NCI-H1105 (cell line): ENCODE data around the gene ITGBL1.

Source experiments
- DNase-seq: peaks from one replicate; lab custom pipeline; 2025; lab: John Stamatoyannopoulos, UW

The ITGBL1 gene

GRCh38 chr13:101452519-101453485 lies at the start of gene ITGBL1:
ITGBL1 (plus strand) TSS chr13:101452675; CDS start chr13:101452834, 159 bp downstream.
- no peak for DNase-seq

- no peak for DNase-seq
Measured at GRCh38 chr13:101406791-101407190, 45.7 kb upstream of the ITGBL1 start.

- no peak for DNase-seq
Measured at GRCh38 chr13:101408154-101408553, 44.3 kb upstream of the ITGBL1 start.

GRCh38 chr13:101408992-101409656 lies 43.4 kb upstream of the ITGBL1 start:
- DNase-seq = no peak

- no peak for DNase-seq
Measured at GRCh38 chr13:101412076-101412475, 40.4 kb upstream of the ITGBL1 start.

- DNase-seq = no peak
Measured at GRCh38 chr13:101415358-101416174, 36.9 kb upstream of the ITGBL1 start.

GRCh38 chr13:101416181-101417042 lies 36.1 kb upstream of the ITGBL1 start, which contains the start of gene NALCN:
NALCN (minus strand) TSS chr13:101416508; CDS start chr13:101399126, 17,382 bp downstream.
- DNase-seq = peak; percentile 16

- DNase-seq = peak; percentile 35
Measured at GRCh38 chr13:101417043-101417406, 35.5 kb upstream of the ITGBL1 start.

GRCh38 chr13:101417501-101417900 lies 35.0 kb upstream of the ITGBL1 start:
- no peak for DNase-seq

- no peak for DNase-seq
Measured at GRCh38 chr13:101423872-101424271, 28.6 kb upstream of the ITGBL1 start.

- DNase-seq = no peak
Measured at GRCh38 chr13:101424381-101425155, 27.9 kb upstream of the ITGBL1 start.

- DNase-seq = no peak
Measured at GRCh38 chr13:101425156-101425471, 27.4 kb upstream of the ITGBL1 start.

GRCh38 chr13:101425623-101426022 lies 26.9 kb upstream of the ITGBL1 start:
- DNase-seq = no peak

GRCh38 chr13:101429733-101430132 lies 22.7 kb upstream of the ITGBL1 start:
- DNase-seq = no peak

GRCh38 chr13:101433895-101434294 lies 18.6 kb upstream of the ITGBL1 start:
- DNase-seq = no peak

- no peak for DNase-seq
Measured at GRCh38 chr13:101434486-101434885, 18.0 kb upstream of the ITGBL1 start.

- DNase-seq = no peak
Measured at GRCh38 chr13:101447852-101448251, 4.6 kb upstream of the ITGBL1 start.

GRCh38 chr13:101449790-101450748 lies 2.4 kb upstream of the ITGBL1 start:
- no peak for DNase-seq

- DNase-seq = no peak
Measured at GRCh38 chr13:101450749-101451130, 1.7 kb upstream of the ITGBL1 start.
